Measurements from ENCODE around the gene GLI1. TPM values are rescaled to one million over a fixed set of nuclear protein-coding genes. Genes with fewer than 3 reads are reported as not detected.
"Not testable (repeated sequence)": the region's sequence is repeated elsewhere in the genome, so short reads cannot be mapped to it uniquely, and the experiment has no call there.

The GLI1 gene
- total and polyA plus RNA-seq, 8 donors: 1.9 to 38.3 (median 30.0) TPM

DNA sequence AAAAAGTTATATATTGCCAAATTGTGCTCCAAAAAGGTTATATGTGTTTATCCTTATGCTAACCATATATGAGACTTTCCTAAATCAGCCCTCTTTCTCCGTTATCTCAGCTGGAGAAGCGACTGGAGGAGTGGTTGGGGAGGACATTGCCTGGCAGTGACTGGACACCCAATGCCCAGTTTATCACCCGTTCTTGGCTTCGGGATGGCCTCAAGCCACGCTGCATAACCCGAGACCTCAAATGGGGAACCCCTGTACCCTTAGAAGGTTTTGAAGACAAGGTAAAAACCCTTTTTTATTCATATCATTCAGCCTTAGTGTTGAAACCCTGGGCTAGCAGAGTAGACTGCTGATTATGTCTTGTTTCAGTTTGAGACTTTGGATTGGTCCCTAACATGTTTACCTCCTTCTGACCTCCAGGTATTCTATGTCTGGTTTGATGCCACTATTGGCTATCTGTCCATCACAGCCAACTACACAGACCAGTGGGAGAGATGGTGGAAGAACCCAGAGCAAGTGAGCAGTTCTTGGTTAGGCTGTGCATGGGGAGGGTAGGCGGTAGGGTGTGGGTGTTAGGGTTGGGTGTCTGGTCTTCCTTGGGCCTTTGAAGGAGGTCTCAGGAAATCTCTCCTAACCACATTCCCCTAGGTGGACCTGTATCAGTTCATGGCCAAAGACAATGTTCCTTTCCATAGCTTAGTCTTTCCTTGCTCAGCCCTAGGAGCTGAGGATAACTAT lies 52.2 kb downstream of the GLI1 start:
- no peaks in the 10 kb centered on the region for H3K27me3 ChIP-seq
- intact Hi-C loops (cut with DNase I): no loop called here
- H3K9me3 ChIP-seq: no peaks in the 10 kb centered on the region
- TF ChIP-seq, protein P1, sequence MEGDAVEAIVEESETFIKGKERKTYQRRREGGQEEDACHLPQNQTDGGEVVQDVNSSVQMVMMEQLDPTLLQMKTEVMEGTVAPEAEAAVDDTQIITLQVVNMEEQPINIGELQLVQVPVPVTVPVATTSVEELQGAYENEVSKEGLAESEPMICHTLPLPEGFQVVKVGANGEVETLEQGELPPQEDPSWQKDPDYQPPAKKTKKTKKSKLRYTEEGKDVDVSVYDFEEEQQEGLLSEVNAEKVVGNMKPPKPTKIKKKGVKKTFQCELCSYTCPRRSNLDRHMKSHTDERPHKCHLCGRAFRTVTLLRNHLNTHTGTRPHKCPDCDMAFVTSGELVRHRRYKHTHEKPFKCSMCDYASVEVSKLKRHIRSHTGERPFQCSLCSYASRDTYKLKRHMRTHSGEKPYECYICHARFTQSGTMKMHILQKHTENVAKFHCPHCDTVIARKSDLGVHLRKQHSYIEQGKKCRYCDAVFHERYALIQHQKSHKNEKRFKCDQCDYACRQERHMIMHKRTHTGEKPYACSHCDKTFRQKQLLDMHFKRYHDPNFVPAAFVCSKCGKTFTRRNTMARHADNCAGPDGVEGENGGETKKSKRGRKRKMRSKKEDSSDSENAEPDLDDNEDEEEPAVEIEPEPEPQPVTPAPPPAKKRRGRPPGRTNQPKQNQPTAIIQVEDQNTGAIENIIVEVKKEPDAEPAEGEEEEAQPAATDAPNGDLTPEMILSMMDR (IDR thresholded peaks at IDR 0.05): no peak
- H3K36me3 ChIP-seq: peaks cover 0 to 82% of the 10 kb centered on the region in 2 donors
- DNase-seq (no peak), ATAC-seq (no peak)
- no peak overlapping the region for H3K27ac ChIP-seq
- H3K4me3 ChIP-seq: no peak overlapping the region
- H3K4me1 ChIP-seq: peaks cover 0 to 8% of the 10 kb centered on the region in 2 donors

DNA sequence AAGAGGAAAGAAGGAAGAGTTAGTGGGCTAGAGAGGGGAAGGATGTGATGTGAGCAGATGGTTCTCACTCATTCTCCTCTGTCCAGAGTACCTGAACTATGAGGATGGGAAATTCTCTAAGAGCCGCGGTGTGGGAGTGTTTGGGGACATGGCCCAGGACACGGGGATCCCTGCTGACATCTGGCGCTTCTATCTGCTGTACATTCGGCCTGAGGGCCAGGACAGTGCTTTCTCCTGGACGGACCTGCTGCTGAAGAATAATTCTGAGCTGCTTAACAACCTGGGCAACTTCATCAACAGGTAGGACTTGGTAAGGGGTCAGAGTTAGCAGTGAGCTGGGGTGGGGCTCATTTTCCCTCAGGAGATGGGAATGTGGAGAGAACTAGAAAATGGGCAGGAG lies 53.1 kb downstream of the GLI1 start:
- DNase-seq: no peak
- no peaks in the 10 kb centered on the region for H3K27me3 ChIP-seq
- H3K4me1 ChIP-seq: peaks cover 2 to 17% of the 10 kb centered on the region in 2 donors
- no peaks in the 10 kb centered on the region for H3K9me3 ChIP-seq
- intact Hi-C loops (cut with DNase I): no loop called here
- no peak overlapping the region for H3K27ac ChIP-seq
- H3K36me3 ChIP-seq: peaks cover 0 to 91% of the 10 kb centered on the region in 2 donors
- TF ChIP-seq, protein P1 (IDR thresholded peaks at IDR 0.05): no peak
- no peak for ATAC-seq
- no peak overlapping the region for H3K4me3 ChIP-seq

DNA sequence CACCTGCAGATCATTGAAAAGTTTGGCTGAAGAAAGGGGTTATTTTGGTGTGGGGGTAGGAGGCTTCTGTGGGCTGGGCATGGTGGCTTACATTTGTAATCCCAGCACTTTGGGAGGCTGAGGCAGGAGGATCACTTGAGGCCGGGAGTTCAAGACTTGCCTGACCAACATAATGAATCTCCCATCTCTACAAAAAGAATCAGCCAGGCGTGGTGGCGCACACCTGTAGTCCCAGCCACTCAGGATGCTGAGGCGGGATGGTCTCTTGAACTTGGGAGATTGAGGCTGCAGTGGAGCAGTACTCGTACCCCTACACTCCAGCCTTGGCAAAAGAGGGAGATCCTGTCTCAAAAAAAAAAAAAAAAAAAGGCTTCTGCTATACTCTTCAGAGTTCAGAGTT lies 53.7 kb downstream of the GLI1 start:
- peaks cover 8 to 24% of the 10 kb centered on the region in 2 donors for H3K4me1 ChIP-seq
- H3K4me3 ChIP-seq: no peak overlapping the region
- intact Hi-C loops (cut with DNase I): no loop called here
- H3K27me3 ChIP-seq: no peaks in the 10 kb centered on the region
- DNase-seq (no peak), ATAC-seq (no peak)
- TF ChIP-seq, protein P1 (IDR thresholded peaks at IDR 0.05): no peak
- no peaks in the 10 kb centered on the region for H3K9me3 ChIP-seq
- H3K36me3 ChIP-seq: peaks cover 0 to 97% of the 10 kb centered on the region in 2 donors
- no peak overlapping the region for H3K27ac ChIP-seq

DNA sequence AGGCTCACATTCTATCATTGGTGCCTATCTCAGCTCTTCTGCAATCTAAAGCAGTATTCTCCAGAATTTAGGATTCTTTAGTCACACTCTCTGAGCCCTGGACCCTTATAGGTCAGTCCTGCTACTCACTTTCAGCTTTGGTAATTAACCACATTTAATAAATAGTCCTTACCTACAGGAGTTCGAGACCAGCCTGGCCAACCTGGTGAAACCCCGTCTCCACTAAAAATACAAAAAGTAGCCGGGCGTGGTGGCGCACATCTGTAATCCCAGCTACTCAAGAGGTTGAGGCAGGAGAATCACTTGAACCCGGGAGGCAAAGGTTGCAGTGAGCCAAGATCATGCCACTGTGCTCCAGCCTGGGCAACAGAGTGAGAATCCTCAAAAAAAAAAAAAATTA lies 54.1 kb downstream of the GLI1 start:
- ATAC-seq; H3K27ac ChIP-seq; intact Hi-C loops (cut with DNase I); H3K27me3 ChIP-seq; H3K4me3 ChIP-seq; H3K9me3 ChIP-seq; DNase-seq: not testable (repeated sequence)
- peaks cover 0 to 100% of the 10 kb centered on the region in 2 donors for H3K36me3 ChIP-seq
- H3K4me1 ChIP-seq: peaks cover 12 to 28% of the 10 kb centered on the region in 2 donors

DNA sequence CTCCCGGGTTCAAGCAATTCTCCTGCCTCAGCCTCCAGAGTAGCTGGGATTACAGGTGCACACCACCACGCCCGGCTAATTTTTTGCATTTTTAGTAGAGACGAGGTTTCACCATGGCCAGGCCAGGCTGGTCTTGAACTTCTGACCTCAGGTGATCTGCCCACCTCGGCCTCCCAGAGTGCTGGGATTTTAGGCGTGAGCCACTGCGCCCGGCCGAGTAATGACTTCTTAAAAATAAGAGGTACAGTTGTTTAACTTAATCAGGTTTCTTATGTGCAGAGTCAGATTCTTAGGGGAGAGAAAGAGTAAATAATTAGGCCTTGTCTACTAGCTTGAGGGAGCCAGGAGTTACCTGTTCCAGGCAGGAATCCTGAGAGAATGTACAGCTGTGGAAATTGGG lies 54.7 kb downstream of the GLI1 start:
- DNase-seq; intact Hi-C loops (cut with DNase I); H3K27me3 ChIP-seq; H3K27ac ChIP-seq; ATAC-seq; H3K4me3 ChIP-seq; H3K9me3 ChIP-seq: not testable (repeated sequence)
- Histone ChIP-seq H3K4me1 (peaks cover 17 to 33% of the 10 kb centered on the region in 2 donors), H3K36me3 (peaks cover 0 to 95% of the 10 kb centered on the region in 2 donors)

DNA sequence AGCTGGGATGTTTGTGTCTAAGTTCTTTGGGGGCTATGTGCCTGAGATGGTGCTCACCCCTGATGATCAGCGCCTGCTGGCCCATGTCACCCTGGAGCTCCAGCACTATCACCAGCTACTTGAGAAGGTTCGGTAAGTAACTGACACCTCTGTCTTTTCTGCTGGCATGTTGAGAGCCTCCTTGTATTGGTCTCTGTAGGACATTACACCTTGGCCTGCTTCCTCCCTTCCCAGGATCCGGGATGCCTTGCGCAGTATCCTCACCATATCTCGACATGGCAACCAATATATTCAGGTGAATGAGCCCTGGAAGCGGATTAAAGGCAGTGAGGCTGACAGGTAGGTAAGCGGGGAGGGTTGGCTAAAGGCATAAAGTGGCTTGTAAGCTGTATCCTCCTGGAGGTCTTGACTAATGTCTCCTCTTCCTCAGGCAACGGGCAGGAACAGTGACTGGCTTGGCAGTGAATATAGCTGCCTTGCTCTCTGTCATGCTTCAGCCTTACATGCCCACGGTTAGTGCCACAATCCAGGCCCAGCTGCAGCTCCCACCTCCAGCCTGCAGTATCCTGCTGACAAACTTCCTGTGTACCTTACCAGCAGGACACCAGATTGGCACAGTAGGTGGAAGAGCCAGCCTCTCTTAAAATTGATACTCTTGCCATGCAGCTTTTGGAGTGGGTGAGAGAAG lies 55.3 kb downstream of the GLI1 start:
- H3K27me3 ChIP-seq: no peaks in the 10 kb centered on the region
- H3K27ac ChIP-seq: no peak overlapping the region
- no peak overlapping the region for H3K4me3 ChIP-seq
- TF ChIP-seq, protein P1 (IDR thresholded peaks at IDR 0.05): no peak
- H3K4me1 ChIP-seq: peaks cover 17 to 36% of the 10 kb centered on the region in 2 donors
- H3K36me3 ChIP-seq: peaks cover 0 to 89% of the 10 kb centered on the region in 2 donors
- no peak for ATAC-seq
- intact Hi-C loops (cut with DNase I): no loop called here
- H3K9me3 ChIP-seq: no peaks in the 10 kb centered on the region
- no peak for DNase-seq

Data from left lung (tissue), 10 donors.